Measurements from ENCODE around the gene CDC37L1.

CDC37L1 gene

DNA sequence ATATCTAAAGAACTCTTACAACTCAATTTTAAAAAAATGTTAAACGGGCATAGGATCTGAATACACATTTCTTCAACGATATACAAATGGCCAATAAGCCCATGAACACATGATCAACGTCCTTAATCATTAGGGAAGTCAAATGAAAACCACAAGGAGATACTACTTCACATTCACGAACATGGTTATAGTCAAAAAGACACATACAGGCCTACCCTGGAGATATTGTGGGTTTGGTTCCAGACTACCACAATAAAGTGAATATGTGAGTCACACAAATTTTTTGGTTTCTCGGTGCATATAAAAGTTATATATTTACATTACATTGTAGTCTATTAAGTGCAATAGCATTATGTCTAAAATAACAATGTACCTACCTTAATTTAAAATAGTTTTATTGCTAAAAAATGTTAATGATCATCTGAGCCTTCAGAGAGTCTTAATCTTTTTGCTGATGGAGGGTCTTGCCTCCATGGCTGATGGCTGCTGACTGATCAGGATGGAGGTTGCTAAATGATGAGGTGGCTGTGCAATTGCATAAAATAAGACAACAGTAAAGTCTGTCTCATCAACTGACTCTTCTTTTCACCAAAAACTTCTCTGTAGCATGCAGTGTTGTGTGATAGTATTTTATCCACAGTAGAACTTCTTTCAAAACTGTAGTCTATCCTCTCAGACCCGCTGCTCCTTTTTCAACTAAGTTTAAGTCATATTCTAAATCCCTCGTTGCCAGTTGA, 46.5 kb downstream of the CDC37L1 start:
- H3K9me3 ChIP-seq, result no peaks in the 10 kb centered on the region
- H3K36me3 ChIP-seq, result peaks cover 0 to 20% (median 8%) of the 10 kb centered on the region in 3 donors
- H3K27me3 ChIP-seq, result no peaks in the 10 kb centered on the region
- H3K27ac ChIP-seq, result no peak overlapping the region
- TF ChIP-seq CTCF (IDR thresholded peaks at IDR 0.05), result no peak
- no peak overlapping the region for H3K4me3 ChIP-seq
- intact Hi-C loops (cut with DNase I; ENCODE audit: low total_unique reads), result no loop called here
- DNase-seq, result no peak
- H3K4me1 ChIP-seq, result no peaks in the 10 kb centered on the region

- DNase-seq, result no peak
- H3K27ac ChIP-seq, result no peak overlapping the region
- TF ChIP-seq CTCF (IDR thresholded peaks at IDR 0.05), result no peak
- H3K27me3 ChIP-seq, result no peaks in the 10 kb centered on the region
- H3K9me3 ChIP-seq, result no peaks in the 10 kb centered on the region
- intact Hi-C loops (cut with DNase I; ENCODE audit: low total_unique reads), result no loop called here
- no peak overlapping the region for H3K4me3 ChIP-seq
- no peaks in the 10 kb centered on the region for H3K4me1 ChIP-seq
- H3K36me3 ChIP-seq, result peaks cover 0 to 2% (median 0%) of the 10 kb centered on the region in 3 donors
These were observed 48.2 kb downstream of the CDC37L1 start for GRCh38 chr9:4727593-4727992.

DNA sequence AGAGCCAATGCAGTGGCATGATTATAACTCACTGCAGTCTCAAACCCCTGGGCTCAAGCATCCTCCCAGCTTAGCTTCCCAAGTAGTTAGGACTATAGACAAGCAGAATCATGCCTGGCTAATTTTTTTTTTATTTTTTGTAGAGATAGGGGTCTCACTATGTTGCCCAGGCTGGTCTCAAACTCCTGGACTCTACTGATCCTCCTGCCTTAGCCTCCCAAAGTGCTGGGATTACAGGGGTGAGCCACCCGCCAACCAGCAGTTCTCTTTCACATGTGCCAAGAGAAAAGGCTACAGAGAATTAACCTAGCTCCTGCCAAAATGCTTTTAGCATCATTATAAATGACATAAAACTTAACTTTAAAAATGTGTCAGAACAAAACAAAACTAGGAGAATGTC, 53.5 kb downstream of the CDC37L1 start:
- Histone ChIP-seq H3K9me3 (no peaks in the 10 kb centered on the region), H3K27ac (no peak overlapping the region), H3K4me3 (no peak overlapping the region), H3K4me1 (peaks cover 0 to 2% (median 0%) of the 10 kb centered on the region in 4 donors), H3K27me3 (no peaks in the 10 kb centered on the region), H3K36me3 (no peaks in the 10 kb centered on the region)
- intact Hi-C loops (cut with DNase I; ENCODE audit: low total_unique reads), result no loop called here
- no peak for TF ChIP-seq CTCF (IDR thresholded peaks at IDR 0.05)
- no peak for DNase-seq

DNA sequence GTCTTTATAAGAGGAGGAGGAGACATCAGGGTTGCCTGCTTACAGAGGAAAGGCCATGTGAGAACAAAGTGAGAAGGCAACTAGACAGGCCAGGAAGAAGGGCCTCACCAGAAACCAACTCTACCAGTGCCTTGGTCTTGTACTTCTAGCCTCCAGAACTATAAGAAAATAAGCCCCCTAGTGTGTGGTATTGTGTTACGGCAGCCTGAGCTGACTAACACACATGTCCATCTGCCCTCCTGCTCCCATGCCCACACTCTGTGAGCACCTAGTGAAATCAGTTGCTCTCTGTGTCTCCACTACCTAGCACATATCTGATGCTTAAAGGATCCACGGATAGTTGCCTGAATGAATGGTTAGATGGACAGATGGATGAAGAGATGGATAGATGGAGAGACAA, 54.8 kb downstream of the CDC37L1 start:
- no peaks in the 10 kb centered on the region for H3K27me3 ChIP-seq
- H3K4me1 ChIP-seq, result peaks cover 0 to 7% (median 4%) of the 10 kb centered on the region in 4 donors
- H3K36me3 ChIP-seq, result no peaks in the 10 kb centered on the region
- H3K4me3 ChIP-seq, result no peak overlapping the region
- no peaks in the 10 kb centered on the region for H3K9me3 ChIP-seq
- intact Hi-C loops (cut with DNase I; ENCODE audit: low total_unique reads), result no loop called here
- TF ChIP-seq CTCF (IDR thresholded peaks at IDR 0.05), result no peak
- DNase-seq, result no peak
- no peak overlapping the region for H3K27ac ChIP-seq

DNA sequence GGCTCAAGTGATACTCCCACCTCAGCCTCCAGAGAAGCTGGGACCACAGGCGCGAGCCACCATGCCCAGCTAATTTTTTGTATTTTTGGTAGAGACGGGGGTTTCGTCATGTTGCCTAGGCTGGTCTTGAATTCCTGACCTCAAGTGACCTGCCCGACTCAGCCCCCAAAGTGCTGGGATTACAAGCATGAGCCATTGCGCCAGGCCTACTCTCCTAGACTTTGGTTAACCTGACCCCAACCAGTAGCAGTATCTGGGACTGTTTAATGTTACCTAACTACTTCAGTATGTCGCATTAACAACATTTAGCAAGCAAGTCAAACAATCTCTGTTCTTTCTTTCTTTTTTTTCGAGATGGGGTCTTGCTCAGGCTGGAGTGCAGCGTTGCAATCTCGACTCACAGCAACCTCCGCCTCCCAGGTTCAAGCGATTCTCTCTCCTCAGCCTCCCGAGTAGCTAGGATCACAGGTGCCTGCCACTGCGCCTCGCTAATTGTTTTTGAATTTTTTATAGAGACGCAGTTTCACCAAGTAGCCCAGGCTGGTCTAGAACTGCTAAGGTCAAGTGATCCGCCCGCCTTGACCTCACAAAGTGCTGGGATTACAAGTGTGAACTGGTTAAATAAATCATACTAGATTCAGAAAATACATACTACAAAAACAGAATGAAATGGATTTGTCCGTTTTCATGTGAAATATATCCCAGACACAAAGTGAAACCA, 59.7 kb downstream of the CDC37L1 start:
- Histone ChIP-seq H3K4me3 (peak overlapping the region; percentile 94 to 95), H3K4me1 (peaks cover 0 to 19% (median 12%) of the 10 kb centered on the region in 4 donors), H3K27ac (no peak overlapping the region), H3K9me3 (no peaks in the 10 kb centered on the region), H3K36me3 (no peaks in the 10 kb centered on the region), H3K27me3 (no peaks in the 10 kb centered on the region)
- intact Hi-C loops (cut with DNase I; ENCODE audit: low total_unique reads), result no loop called here
- no peak for DNase-seq
- no peak for TF ChIP-seq CTCF (IDR thresholded peaks at IDR 0.05)

All from tibial artery (tissue), 4 donors.